Measurements from ENCODE around the gene KLF17.
"Not testable (repeated sequence)": the region's sequence is repeated elsewhere in the genome, so short reads cannot be mapped to it uniquely, and the experiment has no call there.

KLF17 gene

DNA sequence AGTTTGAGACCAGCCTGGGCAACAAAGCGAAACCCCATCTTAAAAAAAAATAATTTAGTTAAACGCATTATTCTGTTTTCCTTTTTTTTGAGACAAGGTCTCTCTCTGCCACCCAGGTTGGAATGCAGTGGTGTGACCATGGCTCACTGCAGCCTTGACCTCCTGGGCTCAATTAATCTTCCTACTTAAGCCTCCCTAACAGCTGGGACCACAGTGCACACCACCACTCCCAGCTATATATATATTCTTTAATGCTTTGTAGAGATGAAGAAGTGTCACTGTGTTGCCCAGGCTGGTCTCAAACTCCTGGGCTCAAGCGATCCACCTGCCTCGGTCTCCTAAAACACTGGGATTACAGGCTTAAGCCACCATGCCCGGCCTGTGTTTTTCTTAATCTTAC, 7.7 kb upstream of the KLF17 start:
- no peak for DNase-seq

- no peak for DNase-seq
These were observed 6.8 kb upstream of the KLF17 start for GRCh38 chr1:44111861-44112260.

GRCh38 chr1:44112486-44112885, 6.1 kb upstream of the KLF17 start:
- DNase-seq, result no peak

GRCh38 chr1:44113095-44113609, 5.5 kb upstream of the KLF17 start:
- no peak for DNase-seq

- DNase-seq, result no peak
These were observed 4.5 kb upstream of the KLF17 start for GRCh38 chr1:44114098-44114497.

DNA sequence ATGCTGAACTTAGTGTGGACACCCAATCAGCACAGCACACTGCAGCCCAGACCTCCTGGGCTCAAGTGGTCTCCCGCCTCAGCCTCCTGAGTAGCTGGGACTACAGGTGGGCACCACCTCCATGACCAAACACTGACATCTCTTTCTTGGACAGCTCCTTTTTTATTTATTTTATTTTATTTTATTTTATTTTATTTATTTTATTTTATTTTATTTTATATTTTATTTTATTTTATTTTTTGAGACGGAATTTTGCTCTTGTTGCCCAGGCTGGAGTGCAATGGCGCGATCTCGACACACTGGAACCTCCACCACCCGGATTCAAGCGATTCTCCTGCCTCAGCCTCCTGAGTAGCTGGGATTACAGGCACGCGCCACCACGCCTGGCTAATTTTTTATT, 1.3 kb upstream of the KLF17 start:
- not testable (repeated sequence) for DNase-seq

GRCh38 chr1:44119525-44119924, 904 bp downstream of the KLF17 start:
- no peak for DNase-seq

- no peak for DNase-seq
These were observed 1.9 kb downstream of the KLF17 start for GRCh38 chr1:44120398-44120949.

DNA sequence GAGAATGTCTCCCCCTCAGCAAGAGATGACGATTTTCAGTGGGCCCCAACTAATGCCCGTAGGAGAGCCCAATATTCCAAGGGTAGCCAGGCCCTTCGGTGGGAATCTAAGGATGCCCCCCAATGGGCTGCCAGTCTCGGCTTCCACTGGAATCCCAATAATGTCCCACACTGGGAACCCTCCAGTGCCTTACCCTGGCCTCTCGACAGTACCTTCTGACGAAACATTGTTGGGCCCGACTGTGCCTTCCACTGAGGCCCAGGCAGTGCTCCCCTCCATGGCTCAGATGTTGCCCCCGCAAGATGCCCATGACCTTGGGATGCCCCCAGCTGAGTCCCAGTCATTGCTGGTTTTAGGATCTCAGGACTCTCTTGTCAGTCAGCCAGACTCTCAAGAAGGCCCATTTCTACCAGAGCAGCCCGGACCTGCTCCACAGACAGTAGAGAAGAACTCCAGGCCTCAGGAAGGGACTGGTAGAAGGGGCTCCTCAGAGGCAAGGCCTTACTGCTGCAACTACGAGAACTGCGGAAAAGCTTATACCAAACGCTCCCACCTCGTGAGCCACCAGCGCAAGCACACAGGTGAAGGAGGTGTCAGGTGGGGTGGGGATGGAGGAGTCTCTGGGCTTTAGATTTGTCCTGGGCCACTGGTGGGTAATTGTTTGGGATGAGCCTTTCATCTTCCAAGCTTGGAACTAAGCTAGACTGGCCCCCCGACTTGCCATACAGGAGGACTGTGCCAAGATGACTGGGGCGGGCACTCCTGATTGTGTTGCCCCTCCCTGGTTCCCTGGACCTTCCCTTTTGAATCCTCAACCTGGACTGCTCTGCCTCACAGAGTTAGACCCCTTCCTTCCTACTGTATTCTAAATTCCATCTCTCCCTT, 11.2 kb downstream of the KLF17 start:
- no peak for DNase-seq

- no peak for DNase-seq
These were observed 12.8 kb downstream of the KLF17 start for GRCh38 chr1:44131411-44131810.

DNA sequence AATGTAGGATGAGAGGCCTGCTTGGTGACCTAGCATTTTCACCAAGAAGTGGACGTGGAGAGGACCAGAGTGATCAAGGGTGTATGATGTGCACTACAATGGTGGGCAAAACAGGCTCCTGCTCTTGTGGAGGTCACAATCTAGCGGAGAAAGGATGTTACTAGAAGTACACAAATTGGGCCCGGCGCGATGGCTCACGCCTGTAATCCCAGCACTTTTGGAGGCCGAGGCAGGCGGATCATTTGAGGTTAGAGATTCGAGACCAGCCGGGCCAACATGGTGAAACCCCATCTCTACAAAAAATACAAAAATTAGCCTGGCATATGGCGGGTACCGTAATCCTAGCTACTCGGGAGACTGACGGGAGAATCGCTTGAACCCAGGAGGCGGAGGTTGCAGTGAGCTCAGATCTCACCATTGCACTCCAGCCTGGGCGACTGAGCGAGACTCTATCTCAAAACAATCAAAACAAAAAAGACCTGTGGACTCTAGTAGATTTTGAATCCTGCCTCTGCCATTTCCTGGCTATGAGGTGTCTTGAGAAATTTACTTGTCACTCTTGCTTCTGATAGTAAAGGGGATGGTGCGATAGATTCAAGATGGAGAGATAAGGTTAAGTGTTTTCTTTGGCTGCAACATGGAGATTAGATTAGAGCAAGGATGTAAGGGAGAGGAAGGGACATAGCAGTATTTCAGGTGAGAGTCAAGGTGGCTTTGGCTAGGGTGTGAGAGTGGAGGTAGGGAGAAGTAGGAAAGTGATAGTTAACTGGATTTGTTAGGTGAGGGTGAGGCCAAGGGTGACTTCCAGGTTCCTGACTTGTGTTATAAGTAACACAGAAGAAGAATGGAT, 15.7 kb downstream of the KLF17 start:
- DNase-seq, result no peak

DNA sequence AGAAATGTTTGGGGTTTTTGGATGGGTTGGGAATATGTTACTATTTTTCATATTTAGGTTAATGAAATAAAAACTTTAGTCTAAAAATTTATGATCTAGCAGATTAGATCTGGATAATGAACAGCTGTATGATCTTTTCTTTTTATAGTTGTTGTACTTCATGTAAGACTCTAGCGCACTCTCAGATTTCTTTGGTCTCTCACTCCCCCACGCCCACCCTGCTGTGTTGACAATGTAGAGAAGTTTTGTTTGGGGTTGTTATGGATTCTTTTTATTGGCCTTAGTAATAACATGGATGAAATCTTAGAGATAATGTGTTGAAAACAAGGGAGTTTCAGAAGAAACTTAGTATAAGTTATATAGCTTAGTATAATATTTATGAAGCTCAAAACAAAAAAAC, 17.3 kb downstream of the KLF17 start:
- no peak for DNase-seq

DNA sequence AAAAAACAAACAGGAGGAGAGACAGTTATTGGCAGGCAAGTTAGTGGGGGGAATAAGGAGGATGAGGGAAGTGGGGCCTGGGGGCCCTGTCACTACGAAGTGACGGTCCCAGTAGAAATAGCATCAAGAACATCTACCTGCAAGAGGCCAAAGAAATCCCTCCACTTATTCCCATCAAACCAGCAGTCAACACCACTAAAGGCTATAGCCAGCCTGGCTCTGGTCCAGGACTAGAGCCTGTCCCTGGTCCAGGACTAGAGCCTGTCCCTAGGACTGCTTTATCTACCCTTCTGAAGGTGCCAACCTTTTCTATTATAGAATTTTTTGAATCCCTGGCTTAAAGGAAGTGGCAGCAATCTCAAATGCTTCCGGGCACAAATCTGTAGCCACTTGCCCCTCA, 19.6 kb downstream of the KLF17 start:
- DNase-seq, result no peak

GRCh38 chr1:44139565-44139964, 20.9 kb downstream of the KLF17 start:
- not testable (repeated sequence) for DNase-seq

DNA sequence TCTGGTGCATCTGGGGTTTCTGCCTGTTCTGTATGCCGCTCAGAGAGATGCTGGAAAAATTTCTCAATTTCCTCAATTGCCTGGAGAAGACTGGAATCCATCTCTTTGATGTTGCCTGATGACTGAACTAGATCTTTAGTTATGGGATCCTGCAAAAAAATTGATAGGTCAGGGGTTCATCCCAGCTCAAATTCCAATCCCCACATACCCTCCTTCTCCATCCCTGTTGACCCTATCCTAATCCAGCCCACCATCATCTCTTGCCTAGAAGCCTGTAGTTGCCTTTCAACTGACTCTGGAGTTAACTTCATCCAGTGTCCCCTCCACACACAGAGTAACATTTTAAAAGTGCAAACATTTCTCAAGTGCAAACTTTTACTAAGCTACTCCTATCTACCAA, 22.9 kb downstream of the KLF17 start, which contains the start of gene KLF18:
KLF18 (minus strand) TSS at position 101 of the 400 bp plus-strand sequence; CDS start at position 101, 0 bp downstream.
- no peak for DNase-seq

- DNase-seq, result no peak
These were observed 26.5 kb downstream of the KLF17 start for GRCh38 chr1:44144962-44145756.

GRCh38 chr1:44146536-44147361, 28.1 kb downstream of the KLF17 start:
- no peak for DNase-seq

DNA sequence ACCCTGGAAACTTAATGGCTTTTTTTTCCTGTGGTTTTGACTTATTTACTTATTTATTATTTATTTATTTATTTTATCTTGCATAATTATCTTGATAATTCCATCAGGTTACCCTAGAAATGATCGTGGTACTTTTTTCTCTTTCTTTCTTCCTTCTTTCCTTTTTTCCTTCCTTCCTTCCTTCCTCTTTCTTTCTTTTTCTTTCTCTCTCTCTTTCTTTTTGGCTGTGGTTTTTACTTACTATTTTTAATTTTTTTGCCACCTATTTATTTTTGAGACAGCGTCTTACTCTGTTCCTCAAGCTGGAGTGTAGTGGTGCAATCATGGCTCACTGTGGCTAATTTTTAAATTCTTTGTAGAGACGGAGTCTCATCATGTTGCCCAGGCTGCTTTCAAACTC, 29.0 kb downstream of the KLF17 start:
- no peak for DNase-seq

- DNase-seq, result no peak
These were observed 32.7 kb downstream of the KLF17 start for GRCh38 chr1:44151332-44151731.

DNA sequence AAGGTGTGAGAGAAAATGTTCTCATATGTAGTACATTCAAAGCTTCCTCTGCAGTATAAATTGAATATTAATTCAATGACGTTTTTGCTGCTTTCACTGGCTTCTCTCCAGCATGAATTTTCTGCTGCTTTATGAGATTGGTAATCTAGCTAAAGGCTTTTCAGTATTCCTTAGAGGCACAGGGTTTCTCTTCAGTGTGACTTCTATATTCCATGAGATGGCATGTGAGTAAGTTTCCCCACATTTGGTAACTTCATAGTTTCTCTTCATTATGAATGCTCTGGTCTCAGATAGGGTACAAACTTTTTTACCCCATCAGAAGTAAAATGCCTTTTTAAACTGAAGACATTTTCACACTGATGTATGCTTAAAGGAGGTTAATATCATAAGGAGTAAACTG, 33.2 kb downstream of the KLF17 start:
- DNase-seq, result no peak

GRCh38 chr1:44152692-44153091, 34.1 kb downstream of the KLF17 start:
- DNase-seq, result no peak

DNA sequence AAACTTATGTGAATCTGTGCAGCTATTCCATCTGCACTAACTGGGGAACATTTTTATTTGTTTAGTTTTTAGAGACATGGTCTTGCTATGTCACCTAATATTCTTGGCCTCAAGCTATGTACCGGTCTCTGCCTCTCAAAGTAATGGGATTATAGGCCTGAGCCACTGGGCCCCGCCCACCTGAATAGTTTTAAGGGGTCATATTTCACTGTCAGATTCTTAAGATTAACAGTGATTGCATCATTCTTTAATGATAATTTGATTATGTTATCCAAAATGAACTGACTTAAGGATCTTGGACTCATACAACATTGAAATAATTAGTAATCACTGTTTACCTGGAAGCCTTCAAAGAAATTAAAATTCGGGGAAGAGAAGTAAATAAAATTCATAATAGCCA, 35.4 kb downstream of the KLF17 start:
- DNase-seq, result no peak
